SKM-1 (cell line): ENCODE measurements around the gene CNBP.
"Not testable (repeated sequence)": the region's sequence is repeated elsewhere in the genome, so short reads cannot be mapped to it uniquely, and the experiment has no call there.

Experiments
- DNase-seq: peaks from one replicate; lab custom pipeline; 2025; ENCODE audit not compliant: unreplicated experiment; lab: John Stamatoyannopoulos, UW

Gene CNBP

GRCh38 chr3:129185783-129186182 lies 2.1 kb upstream of the CNBP start:
- no peak for DNase-seq

DNA sequence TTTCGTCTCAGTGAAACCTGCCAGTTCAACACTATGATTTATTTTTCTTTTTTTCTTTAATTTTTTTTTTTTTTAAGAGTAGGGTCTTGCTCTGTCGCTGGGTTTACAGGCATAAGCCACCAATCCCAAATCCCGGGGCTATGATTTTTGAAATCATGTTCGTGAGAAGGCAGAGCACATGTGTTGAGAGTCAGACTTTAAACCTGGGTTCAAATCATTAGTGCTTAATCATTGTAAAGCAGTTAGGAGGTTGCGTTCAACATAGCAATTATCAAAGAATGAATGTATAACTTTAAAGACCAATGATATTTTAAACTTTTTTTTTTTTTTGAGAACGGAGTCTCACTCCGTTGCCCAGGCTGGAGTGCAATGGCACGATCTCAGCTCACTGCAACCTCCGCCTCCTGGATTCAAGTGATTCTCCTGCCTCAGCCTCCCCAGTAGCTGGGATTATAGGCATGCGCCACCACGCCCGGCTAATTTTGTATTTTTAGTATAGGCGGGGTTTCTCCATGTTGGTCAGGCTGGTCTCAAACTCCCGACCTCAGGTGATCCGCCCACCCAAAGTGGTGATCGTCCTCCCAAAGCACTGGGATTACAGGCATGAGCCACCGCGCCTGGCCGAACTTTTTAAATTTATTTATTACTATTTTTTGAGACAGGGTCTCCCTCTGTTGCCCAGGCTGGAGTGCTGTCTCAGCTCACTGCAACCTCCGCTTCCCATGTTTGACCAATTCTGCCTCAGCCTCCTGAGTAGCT lies 1.3 kb upstream of the CNBP start:
- not testable (repeated sequence) for DNase-seq

DNA sequence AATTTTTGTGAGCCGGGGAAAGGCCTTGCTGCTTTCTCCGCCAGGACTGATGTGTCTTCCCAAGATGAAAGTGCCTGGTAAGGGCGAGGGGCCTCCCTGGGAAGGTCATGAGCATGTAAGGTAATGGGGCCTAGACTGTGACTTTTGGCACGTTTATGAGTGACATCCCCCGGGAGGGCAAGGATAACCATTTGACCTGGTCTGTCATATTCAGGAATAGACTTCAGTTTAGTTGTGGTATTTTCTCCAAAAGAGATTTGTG lies 631 bp upstream of the CNBP start:
- no peak for DNase-seq

DNA sequence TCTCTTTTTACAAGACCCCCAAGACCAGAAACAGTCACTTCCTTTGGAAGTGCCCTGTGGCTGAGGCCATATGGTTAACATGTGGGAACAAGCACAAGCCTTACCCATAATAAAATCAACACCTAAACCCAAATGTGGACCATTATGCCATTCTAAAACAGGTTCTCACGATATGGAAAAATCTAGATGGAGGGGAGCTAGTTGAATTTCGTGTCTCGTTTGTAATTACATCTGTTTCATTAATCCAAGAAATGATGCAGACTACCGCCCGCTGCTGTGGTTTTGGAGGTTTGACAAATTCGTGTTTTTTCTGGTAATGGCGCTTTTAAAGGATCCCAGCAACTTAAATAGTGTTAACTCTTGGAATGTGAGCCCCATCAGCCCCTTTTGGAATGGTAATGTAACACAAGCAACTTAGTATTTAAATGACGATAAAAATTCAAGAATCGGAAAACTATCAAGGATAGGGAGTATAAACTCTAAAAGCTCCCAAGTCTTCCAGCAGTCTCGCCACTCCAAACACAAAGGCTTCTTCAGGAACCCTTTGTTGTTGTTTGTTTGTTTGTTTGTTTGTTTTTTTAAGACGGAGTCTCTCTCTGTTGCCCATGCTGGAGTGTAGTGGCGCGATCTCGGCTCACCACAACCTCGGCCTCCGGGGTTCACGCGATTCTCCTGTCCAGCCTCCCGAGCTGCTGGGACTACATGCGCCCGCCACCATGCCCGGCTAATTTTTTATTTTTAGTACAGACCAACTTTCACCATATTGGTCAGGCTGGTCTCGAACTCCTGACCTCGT lies 1.1 kb downstream of the CNBP start:
- DNase-seq, result no peak

DNA sequence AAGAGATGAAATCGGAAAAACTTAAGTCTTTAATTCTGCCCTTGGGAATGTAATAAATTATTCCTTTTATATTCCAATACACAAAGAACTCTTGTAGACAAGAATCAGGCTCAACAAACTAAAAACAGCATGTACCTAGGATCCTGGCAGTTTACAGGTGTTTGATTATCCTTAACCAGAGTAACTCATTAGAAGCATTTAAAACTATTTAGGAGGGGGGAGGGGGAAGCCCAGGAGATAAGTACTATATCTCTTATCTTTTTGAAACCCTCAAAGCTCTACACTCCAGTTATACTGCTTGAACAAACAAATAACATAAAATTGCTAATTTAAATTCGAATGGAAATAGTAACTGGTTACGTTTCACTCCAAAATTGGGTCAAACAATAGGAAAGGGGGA lies 1.9 kb downstream of the CNBP start:
- DNase-seq, result no peak

- no peak for DNase-seq
These were observed 3.2 kb downstream of the CNBP start for GRCh38 chr3:129180461-129180860.

DNA sequence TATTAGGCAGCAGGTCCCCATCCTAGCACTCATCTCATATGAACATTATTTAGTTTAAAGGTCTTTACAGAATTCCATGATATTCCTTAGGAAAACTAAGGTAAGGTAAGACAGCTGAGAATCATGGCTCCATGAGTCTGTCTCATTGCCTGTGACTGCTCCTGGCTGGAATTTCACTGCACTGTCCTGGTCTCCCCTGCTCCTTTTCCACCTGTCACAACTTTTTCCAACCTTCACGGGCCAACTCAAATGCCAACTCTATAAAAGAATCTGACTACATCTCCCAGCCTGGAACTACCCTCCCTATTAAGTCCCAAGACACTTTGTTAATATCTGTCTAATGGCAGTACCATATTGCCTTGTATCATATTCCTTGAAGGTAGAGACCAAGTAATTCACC lies 7.6 kb downstream of the CNBP start:
- no peak for DNase-seq

GRCh38 chr3:129173725-129174124 lies 10.0 kb downstream of the CNBP start:
- no peak for DNase-seq

DNA sequence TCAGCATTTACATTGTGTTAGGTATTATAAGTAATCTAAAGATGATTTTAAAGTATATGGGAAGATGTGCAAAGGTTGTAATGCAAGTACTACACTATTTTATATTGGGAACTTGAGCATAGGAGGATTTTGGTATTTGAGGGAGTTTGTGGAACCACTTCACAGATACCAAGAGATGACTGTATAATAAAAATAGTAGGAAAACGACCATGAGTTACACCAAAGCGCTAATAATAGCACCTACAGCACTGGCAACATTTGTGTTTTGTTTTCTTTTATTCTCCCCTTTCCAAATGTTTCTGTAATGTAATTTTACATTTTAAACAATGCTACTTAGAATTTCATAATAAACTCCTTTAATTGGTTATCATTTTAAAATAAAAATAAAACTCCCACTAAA lies 10.5 kb downstream of the CNBP start:
- DNase-seq, result no peak

GRCh38 chr3:129166579-129167332 lies 16.9 kb downstream of the CNBP start:
- no peak for DNase-seq

- DNase-seq, result not testable (repeated sequence)
These were observed 18.1 kb downstream of the CNBP start for GRCh38 chr3:129165594-129165993.

DNA sequence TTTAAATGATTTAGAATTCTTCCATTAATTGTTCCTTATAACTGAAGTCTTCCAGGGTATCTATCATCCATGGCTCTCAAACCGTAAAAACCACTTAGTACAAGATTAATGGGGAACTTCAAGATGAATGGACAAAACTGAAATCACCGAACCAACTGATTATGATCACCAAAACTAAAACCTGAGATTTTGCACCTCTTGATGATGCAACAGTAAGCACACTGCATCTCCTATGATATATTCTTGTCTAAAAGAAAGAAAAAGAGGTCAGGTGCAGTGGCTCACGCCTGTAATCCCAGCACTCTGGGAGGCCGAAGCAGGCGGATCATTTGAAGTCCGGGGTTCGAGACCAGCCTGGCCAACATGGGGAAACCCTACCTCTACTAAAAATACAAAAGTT lies 19.2 kb downstream of the CNBP start:
- DNase-seq, result no peak

DNA sequence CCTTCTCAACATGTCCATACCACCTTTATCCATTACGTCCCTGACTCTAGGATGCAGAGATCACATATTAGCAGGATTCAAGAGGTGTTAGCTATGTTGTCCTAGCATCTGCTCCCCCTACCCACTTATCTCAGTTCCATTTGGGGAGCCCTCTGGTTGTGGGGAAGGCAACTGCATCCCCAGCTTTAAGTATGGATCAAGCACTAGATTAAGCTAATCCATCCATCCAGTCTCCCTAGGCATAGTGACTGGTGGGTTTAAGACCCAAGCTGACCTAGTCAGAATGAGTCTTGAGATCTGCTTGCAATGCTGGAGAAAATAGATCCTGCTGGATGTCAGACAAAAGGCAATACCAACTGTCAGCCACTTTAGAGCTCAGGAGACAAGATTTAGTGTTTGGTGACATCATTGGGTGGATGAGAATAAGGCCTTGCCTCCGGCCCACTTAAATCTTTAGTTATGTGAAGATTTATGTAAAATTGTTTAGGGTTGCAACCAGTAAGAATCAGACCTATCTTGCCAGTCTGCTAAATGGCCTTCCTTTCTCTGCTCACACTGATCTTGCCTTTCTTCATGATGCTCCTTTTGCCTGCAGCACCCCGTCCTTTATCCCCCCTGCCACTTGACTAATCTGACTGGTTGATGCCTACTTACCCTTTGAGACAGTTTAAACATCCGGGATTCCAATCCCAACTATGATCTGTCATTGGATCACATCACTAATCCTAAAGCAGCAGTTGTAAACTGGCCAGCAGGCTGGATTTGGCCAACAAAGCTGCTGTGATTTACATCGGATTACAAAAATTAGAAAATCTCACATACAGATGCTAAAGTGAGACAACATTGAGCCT lies 20.7 kb downstream of the CNBP start:
- no peak for DNase-seq

DNA sequence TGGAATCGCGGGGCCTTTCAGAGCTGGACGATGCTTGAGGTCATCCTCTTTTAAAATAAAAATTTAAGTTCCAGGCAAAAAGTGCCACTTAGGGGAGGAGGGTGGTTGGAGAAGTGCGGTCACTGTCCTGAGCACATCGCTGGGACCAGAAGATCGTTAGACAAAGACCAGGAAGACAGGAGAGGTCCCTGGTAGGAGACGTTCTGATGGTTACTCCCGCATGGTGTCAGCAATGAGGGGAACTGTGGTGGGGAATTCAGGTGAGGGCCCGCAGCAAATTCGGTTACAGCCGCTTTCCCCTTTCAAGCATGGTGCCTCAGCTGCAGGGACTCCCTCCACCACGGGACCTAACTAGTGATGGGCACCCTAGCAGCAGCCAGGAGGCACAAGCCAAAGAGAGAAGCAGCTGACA lies 21.8 kb downstream of the CNBP start:
- DNase-seq, result no peak

DNA sequence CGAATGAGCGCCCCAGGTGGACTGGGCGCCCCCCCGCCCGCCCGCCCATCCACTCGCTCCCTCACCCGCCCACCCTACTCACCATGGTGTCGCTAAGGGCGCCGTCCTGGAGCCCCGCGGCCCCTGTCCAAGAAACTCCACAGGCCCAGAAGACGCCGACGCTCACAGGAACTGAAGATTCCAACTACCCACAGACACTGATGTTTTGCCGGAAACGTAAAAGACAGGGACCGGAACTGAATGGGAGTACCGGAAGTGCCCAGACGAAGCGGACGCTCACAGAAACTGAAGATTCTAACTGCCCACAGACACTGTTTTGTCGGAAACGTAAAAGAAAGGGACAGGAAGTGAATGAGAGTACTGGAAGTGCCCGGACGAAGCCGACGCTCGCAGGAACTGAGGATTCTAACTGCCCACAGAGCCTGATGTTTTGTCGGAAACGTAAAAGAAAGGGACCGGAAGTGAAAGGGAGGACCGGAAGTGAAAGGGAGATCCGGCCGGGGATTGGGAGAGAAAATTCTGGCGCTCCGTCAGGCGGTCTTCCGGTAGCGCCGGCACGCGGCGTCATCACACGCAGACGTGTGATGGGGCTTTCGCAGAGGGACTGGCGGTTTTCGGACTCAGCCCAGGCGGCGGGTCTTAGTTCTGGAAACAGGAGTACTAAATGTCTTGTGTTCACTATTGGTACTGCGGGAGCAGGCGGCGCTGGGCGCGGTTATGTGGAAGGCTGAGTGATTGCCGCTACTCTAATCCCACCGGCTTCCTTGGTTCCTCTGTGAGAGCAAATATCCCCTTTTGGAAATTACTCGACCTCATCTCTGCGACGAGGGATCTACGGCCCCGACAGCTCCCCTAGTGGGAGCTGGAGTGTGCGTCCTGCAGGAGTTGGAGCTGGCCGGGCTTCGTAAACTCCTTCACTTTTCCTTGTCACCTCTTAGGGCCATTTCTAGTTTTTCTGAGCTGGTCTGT lies 22.5 kb downstream of the CNBP start, which contains the start of gene ISY1:
ISY1 (minus strand) TSS at position 173 of the 969 bp plus-strand sequence; CDS start at position 85, 88 bp downstream.
- DNase-seq, result peak; percentile 97

DNA sequence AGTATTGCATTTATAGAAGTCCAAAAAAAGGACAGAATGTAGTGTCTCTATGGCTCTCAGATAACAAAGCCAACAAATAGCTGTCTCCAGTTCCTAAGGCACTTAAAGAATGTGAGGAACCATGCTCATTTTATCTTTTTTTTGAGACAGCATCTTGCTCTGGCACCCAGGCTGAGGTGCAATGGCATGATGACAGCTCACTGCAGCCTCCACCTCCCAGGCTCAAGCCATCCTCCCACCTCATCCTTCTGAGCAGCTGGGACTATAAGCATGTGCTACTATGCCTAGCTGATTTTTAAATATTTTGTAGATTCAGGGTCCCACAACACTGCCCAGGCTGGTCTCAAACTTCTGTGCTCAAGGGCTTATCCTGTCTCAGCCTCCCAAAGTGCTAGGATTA lies 38.9 kb downstream of the CNBP start:
- no peak for DNase-seq

- DNase-seq, result not testable (repeated sequence)
These were observed 42.7 kb downstream of the CNBP start for GRCh38 chr3:129141011-129141410.

GRCh38 chr3:129139911-129140310 lies 43.8 kb downstream of the CNBP start:
- DNase-seq, result no peak

DNA sequence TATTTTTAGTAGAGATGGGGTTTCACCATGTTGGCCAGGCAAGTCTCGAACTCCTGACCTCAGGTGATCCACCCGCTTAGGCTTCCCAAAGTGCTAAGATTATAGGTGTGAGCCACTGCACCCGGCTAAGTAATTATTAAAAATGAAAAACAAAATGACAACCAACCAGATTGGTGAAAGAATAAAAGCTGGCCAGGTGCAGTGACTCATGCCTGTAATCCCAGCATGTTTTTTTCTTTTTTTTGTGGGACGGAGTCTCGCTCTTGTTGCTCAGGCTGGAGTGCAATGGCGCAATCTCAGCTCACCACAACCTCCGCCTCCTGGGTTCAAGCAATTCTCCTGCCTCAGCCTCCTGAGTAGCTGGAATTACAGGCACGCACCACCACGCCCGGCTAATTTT lies 47.4 kb downstream of the CNBP start:
- not testable (repeated sequence) for DNase-seq
